ENCODE results near the gene FILIP1L.

- no peak for TF ChIP-seq RFX5 (IDR thresholded peaks at IDR 0.05; ENCODE audit: low read depth, low read length)
- no peak for TF ChIP-seq MAZ (IDR thresholded peaks at IDR 0.05; ENCODE audit: borderline replicate concordance, low read depth, low read length)
- TF ChIP-seq CHD1 (IDR thresholded peaks at IDR 0.05; ENCODE audit: low read depth, low read length): no peak
- TF ChIP-seq CTCF (conservative IDR thresholded peaks at IDR 0.05; ENCODE audit: low read depth, low read length): no peak
- TF ChIP-seq CEBPB (IDR thresholded peaks at IDR 0.05; ENCODE audit: low read depth, low read length): no peak
- no peak for TF ChIP-seq POLR2A (IDR thresholded peaks at IDR 0.05; ENCODE audit: low read depth, low read length)
These were observed 284.5 kb downstream of the FILIP1L start for GRCh38 chr3:99829844-99830243.

Measured in IMR-90 (cell line).